Measurements from ENCODE around the gene MTO1.
"Not testable (repeated sequence)": the region's sequence is repeated elsewhere in the genome, so short reads cannot be mapped to it uniquely, and the experiment has no call there.

MTO1 gene

GRCh38 chr6:73525546-73526330, 64.2 kb downstream of the MTO1 start:
- DNase-seq (ENCODE audit: extremely low read depth in 1 of 2, low read depth in 1 of 2), result no peak

GRCh38 chr6:73528897-73529296, 67.4 kb downstream of the MTO1 start:
- no peak for DNase-seq (ENCODE audit: extremely low read depth in 1 of 2, low read depth in 1 of 2)

- DNase-seq (ENCODE audit: extremely low read depth in 1 of 2, low read depth in 1 of 2), result no peak
Measured at GRCh38 chr6:73532293-73532692, 70.8 kb downstream of the MTO1 start.

GRCh38 chr6:73534628-73535027, 73.1 kb downstream of the MTO1 start:
- no peak for DNase-seq (ENCODE audit: extremely low read depth in 1 of 2, low read depth in 1 of 2)

- no peak for DNase-seq (ENCODE audit: extremely low read depth in 1 of 2, low read depth in 1 of 2)
Measured at GRCh38 chr6:73537677-73538076, 76.1 kb downstream of the MTO1 start.

GRCh38 chr6:73538116-73538779, 76.7 kb downstream of the MTO1 start:
- DNase-seq (ENCODE audit: extremely low read depth in 1 of 2, low read depth in 1 of 2), result no peak

GRCh38 chr6:73542481-73542880, 80.9 kb downstream of the MTO1 start:
- DNase-seq (ENCODE audit: extremely low read depth in 1 of 2, low read depth in 1 of 2), result not testable (repeated sequence)

- DNase-seq (ENCODE audit: extremely low read depth in 1 of 2, low read depth in 1 of 2), result no peak
Measured at GRCh38 chr6:73542891-73543290, 81.4 kb downstream of the MTO1 start.

GRCh38 chr6:73547036-73547435, 85.5 kb downstream of the MTO1 start:
- DNase-seq (ENCODE audit: extremely low read depth in 1 of 2, low read depth in 1 of 2), result no peak

GRCh38 chr6:73548458-73549446, 87.2 kb downstream of the MTO1 start:
- DNase-seq (ENCODE audit: extremely low read depth in 1 of 2, low read depth in 1 of 2), result no peak

GRCh38 chr6:73551115-73551514, 89.6 kb downstream of the MTO1 start:
- not testable (repeated sequence) for DNase-seq (ENCODE audit: extremely low read depth in 1 of 2, low read depth in 1 of 2)

- DNase-seq (ENCODE audit: extremely low read depth in 1 of 2, low read depth in 1 of 2), result not testable (repeated sequence)
Measured at GRCh38 chr6:73555380-73555949, 93.9 kb downstream of the MTO1 start.

GRCh38 chr6:73556836-73557235, 95.3 kb downstream of the MTO1 start:
- DNase-seq (ENCODE audit: extremely low read depth in 1 of 2, low read depth in 1 of 2), result no peak
